GM12873 (cell line): ENCODE data around the gene SCYL3.

Experiments
- CTCF ChIP-seq: IDR thresholded peaks from 2 replicates; pipeline ENCODE4 v1.5.1; 2012; ENCODE audit warnings: low read depth, mild to moderate bottlenecking, moderate library complexity, low read length, control low read depth; ENCODE audit not compliant: insufficient read depth; ENCODE audit errors: missing control alignments

Gene SCYL3

DNA sequence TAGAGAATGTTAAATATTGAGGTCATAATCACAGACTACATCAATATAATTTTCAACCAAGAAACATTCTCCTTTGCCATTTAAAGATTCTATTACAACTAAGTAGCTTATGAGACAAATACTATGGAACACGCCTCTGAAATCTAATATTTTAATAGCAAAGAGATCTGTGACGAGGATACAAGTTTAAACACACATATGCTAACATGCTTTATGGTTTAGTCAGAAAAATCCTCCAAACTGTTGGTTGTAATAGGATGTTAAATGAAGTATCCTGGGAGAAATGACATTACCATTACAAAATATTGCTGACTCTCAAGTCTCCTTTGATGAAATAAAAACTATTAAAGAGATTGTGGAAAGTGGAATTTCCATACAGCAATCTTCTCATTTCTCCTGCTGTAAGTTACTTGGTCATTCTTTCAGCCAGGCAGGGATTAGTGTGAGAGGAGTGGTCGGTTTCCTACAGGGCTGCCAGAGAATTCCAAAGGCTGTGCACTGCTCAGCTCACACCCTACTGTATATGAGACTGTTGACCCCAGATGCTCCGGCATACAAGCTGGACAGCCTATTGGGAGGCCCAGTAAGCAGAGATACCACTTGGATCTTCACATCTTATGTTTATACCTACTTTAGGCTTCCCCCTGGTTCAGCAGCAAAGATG lies 26.6 kb downstream of the SCYL3 start:
- TF ChIP-seq CTCF: no peak

GRCh38 chr1:169866577-169866976 lies 27.1 kb downstream of the SCYL3 start:
- TF ChIP-seq CTCF: no peak

- no peak for TF ChIP-seq CTCF
Measured at GRCh38 chr1:169860750-169861149, 32.9 kb downstream of the SCYL3 start.

GRCh38 chr1:169860187-169860586 lies 33.5 kb downstream of the SCYL3 start:
- TF ChIP-seq CTCF: no peak

DNA sequence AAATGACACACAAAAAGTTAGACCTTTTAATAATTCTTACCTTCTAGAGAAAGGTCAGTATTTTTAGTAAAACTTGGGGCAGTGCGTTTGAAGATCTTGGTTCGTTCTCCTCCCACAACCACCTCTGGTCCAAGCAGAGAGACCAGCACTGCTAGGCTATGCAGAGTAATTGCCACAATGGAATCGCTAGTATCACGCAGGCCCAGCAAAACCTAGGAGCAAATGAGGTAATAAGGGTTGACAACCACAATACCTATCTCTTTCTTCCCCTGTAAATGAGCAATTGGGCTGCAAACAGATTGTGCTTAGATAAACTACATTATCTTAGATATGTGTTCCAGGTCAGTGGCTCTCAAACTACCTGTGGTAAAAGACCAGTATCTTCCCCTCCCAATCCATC lies 34.7 kb downstream of the SCYL3 start:
- TF ChIP-seq CTCF: no peak

GRCh38 chr1:169858467-169858866 lies 35.2 kb downstream of the SCYL3 start:
- no peak for TF ChIP-seq CTCF

DNA sequence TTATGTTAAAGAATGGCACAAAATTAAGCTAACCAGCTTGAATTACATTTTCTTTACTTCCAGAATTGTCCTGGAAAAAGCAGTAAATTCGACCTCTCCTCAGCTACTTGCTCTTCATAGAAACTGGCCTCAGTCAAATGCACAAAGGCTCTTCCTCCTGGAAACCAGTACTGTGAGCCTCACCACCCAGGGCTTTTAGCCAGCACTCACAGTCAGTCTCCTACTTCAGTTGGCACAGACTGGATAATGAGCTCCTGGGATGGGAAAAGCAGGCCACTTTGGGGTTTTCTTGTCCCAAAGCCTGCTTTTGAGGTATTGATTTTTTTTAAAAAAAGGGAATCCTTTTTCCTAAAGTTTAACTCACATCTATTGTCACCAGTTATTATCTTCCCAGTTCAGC lies 40.4 kb downstream of the SCYL3 start:
- no peak for TF ChIP-seq CTCF
